ENCODE data around the gene INF2.

- TF ChIP-seq JUNB (IDR thresholded peaks at IDR 0.05; ENCODE audit: unreplicated experiment) = no peak
- TF ChIP-seq, protein P1, sequence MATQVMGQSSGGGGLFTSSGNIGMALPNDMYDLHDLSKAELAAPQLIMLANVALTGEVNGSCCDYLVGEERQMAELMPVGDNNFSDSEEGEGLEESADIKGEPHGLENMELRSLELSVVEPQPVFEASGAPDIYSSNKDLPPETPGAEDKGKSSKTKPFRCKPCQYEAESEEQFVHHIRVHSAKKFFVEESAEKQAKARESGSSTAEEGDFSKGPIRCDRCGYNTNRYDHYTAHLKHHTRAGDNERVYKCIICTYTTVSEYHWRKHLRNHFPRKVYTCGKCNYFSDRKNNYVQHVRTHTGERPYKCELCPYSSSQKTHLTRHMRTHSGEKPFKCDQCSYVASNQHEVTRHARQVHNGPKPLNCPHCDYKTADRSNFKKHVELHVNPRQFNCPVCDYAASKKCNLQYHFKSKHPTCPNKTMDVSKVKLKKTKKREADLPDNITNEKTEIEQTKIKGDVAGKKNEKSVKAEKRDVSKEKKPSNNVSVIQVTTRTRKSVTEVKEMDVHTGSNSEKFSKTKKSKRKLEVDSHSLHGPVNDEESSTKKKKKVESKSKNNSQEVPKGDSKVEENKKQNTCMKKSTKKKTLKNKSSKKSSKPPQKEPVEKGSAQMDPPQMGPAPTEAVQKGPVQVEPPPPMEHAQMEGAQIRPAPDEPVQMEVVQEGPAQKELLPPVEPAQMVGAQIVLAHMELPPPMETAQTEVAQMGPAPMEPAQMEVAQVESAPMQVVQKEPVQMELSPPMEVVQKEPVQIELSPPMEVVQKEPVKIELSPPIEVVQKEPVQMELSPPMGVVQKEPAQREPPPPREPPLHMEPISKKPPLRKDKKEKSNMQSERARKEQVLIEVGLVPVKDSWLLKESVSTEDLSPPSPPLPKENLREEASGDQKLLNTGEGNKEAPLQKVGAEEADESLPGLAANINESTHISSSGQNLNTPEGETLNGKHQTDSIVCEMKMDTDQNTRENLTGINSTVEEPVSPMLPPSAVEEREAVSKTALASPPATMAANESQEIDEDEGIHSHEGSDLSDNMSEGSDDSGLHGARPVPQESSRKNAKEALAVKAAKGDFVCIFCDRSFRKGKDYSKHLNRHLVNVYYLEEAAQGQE (IDR thresholded peaks at IDR 0.05; ENCODE audit: unreplicated experiment) = no peak
- no peak for TF ChIP-seq EZH2 (IDR thresholded peaks at IDR 0.05; ENCODE audit: low read depth, unreplicated experiment)
- TF ChIP-seq POLR2AphosphoS5 (IDR thresholded peaks at IDR 0.05; ENCODE audit: low read depth) = no peak
- TF ChIP-seq CTCF (conservative IDR thresholded peaks at IDR 0.05; ENCODE audit: low read depth in 2 of 2) = no peak
- TF ChIP-seq, protein P2, sequence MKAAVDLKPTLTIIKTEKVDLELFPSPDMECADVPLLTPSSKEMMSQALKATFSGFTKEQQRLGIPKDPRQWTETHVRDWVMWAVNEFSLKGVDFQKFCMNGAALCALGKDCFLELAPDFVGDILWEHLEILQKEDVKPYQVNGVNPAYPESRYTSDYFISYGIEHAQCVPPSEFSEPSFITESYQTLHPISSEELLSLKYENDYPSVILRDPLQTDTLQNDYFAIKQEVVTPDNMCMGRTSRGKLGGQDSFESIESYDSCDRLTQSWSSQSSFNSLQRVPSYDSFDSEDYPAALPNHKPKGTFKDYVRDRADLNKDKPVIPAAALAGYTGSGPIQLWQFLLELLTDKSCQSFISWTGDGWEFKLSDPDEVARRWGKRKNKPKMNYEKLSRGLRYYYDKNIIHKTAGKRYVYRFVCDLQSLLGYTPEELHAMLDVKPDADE (IDR thresholded peaks at IDR 0.05) = no peak
- TF ChIP-seq EZH2phosphoT487 (IDR thresholded peaks at IDR 0.05; ENCODE audit: unreplicated experiment) = no peak
- no peak for TF ChIP-seq CREB1 (CRISPR knock-in tag; IDR thresholded peaks at IDR 0.05; ENCODE audit: low read depth)
These were observed 31.1 kb upstream of the INF2 start for GRCh38 chr14:104658325-104658712.
